ENCODE data around the gene ZNF200. TPM values are rescaled to one million over a fixed set of nuclear protein-coding genes. Genes with fewer than 3 reads are reported as not detected.

The ZNF200 gene
- total and polyA plus RNA-seq, 2 donors (not counting 3 experiments of a cell fraction or from before 2014, with no cell fraction given), result 2.8 to 10.0 TPM

DNA sequence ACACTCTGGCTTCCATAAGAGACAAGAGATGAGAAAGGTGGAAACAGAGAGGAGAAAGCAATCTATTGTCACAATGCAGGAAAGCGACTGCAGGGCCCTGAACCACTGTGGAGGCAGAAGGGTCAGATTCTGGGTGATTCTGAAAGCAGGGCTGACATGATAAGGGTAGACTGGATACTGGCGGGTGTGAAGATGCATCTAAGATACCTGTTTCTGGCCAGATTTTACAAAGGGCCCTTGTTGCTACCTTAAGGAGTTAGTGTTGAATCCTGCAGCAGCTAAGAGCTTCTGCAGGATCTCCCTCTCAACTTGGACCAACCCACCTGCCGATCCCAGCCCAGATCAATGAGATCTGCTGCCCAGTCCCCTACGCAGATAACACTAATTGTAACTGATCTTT is 27.6 kb upstream of the ZNF200 start:
- dilution Hi-C loops (cut with MboI; ENCODE audit: extremely low pct_ligation_motif_present, low sequenced_read_pairs), result no loop called here

More for the DNA sequence above, 27.6 kb upstream of the ZNF200 start:
- POLR2A ChIA-PET, result no interaction called here
- intact Hi-C loops (cut with micrococcal nuclease), result loop anchor here (2.0 kb wide), 1 partner anchor 74 kb away; the partner anchor contains the start of gene OR1F1
- Histone ChIP-seq H3K27ac (ENCODE audit: insufficient read depth, low read depth, low read length) (no peak overlapping the region), H3K4me1 (ENCODE audit: control insufficient read depth, extremely low read depth, insufficient read depth, low read length) (peaks cover 3% of the 10 kb centered on the region), H3K9me3 (replicated peaks; ENCODE audit: control insufficient read depth, insufficient read depth, low read length) (no peaks in the 10 kb centered on the region), H4K20me1 (replicated peaks; ENCODE audit: control insufficient read depth, extremely low read depth, insufficient read depth, low read length) (no peaks in the 10 kb centered on the region), H3K4me3 (replicated peaks in 1 of 3; ENCODE audit: insufficient read depth in 1 of 3, low read depth in 1 of 3, low read length in 3 of 3) (no peak overlapping the region), H3K4me2 (ENCODE audit: insufficient read depth, low read length) (no peak overlapping the region), H3K9me1 (replicated peaks; ENCODE audit: control insufficient read depth, extremely low read depth, insufficient read depth, low read length) (no peaks in the 10 kb centered on the region), H3K79me2 (ENCODE audit: control insufficient read depth, insufficient read depth, low read length) (no peaks in the 10 kb centered on the region), H3K27me3 (ENCODE audit: control insufficient read depth in 2 of 2, insufficient read depth in 2 of 2, low read length in 2 of 2) (no peaks in the 10 kb centered on the region), H2AFZ (ENCODE audit: low read depth, low read length) (no peak overlapping the region), H3K9ac (replicated peaks; ENCODE audit: extremely low read depth, insufficient read depth, low read length) (no peak overlapping the region), H3K36me3 (ENCODE audit: control insufficient read depth in 2 of 2, extremely low read depth in 1 of 2, insufficient read depth in 2 of 2, low read length in 2 of 2) (no peaks in the 10 kb centered on the region)
- no peak for DNase-seq (ENCODE audit: low read depth, low spot score)
- TF ChIP-seq, protein P1, sequence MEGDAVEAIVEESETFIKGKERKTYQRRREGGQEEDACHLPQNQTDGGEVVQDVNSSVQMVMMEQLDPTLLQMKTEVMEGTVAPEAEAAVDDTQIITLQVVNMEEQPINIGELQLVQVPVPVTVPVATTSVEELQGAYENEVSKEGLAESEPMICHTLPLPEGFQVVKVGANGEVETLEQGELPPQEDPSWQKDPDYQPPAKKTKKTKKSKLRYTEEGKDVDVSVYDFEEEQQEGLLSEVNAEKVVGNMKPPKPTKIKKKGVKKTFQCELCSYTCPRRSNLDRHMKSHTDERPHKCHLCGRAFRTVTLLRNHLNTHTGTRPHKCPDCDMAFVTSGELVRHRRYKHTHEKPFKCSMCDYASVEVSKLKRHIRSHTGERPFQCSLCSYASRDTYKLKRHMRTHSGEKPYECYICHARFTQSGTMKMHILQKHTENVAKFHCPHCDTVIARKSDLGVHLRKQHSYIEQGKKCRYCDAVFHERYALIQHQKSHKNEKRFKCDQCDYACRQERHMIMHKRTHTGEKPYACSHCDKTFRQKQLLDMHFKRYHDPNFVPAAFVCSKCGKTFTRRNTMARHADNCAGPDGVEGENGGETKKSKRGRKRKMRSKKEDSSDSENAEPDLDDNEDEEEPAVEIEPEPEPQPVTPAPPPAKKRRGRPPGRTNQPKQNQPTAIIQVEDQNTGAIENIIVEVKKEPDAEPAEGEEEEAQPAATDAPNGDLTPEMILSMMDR (IDR thresholded peaks at IDR 0.05; ENCODE audit: extremely low read depth in 1 of 2, insufficient read depth in 1 of 2, low read depth in 1 of 2, low read length in 2 of 2), result no peak
- TF ChIP-seq EZH2 (IDR thresholded peaks at IDR 0.05; ENCODE audit: borderline replicate concordance, low read depth, low read length, severe bottlenecking) (no peak), POLR2AphosphoS5 (IDR thresholded peaks at IDR 0.05; ENCODE audit: insufficient read depth, low read depth, low read length) (no peak), FOS (IDR thresholded peaks at IDR 0.05; ENCODE audit: borderline replicate concordance, insufficient read depth, low read length) (no peak), POLR2A (IDR thresholded peaks at IDR 0.05; ENCODE audit: low read depth, low read length) (no peak), GATA2 (IDR thresholded peaks at IDR 0.05; ENCODE audit: insufficient read depth, insufficient read length, low read depth, low read length) (no peak), JUN (IDR thresholded peaks at IDR 0.05; ENCODE audit: borderline replicate concordance, insufficient read depth, insufficient read length, low read depth) (no peak), MYC (IDR thresholded peaks at IDR 0.05; ENCODE audit: low read depth, low read length) (no peak)
- TF ChIP-seq, protein P2, sequence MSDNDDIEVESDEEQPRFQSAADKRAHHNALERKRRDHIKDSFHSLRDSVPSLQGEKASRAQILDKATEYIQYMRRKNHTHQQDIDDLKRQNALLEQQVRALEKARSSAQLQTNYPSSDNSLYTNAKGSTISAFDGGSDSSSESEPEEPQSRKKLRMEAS (IDR thresholded peaks at IDR 0.05; ENCODE audit: insufficient read depth, insufficient read length), result no peak
- FAIRE-seq, result no peak
- CTCF ChIA-PET, result no interaction called here
- no TSS peak for BruUV-seq (replicated peaks)

Measured in endothelial cell of umbilical vein (primary cell).